NT2/D1 (cell line): ENCODE measurements around the gene ADAMTS20.

Experiments used
- SUZ12 ChIP-seq: IDR thresholded peaks from 2 replicates; pipeline ENCODE4 v1.6.1; 2011; ENCODE audit not compliant: insufficient read length, insufficient read depth; ENCODE audit errors: extremely low read depth
- ZNF274 ChIP-seq: IDR thresholded peaks from 2 replicates; pipeline ENCODE4 v1.6.1; 2011; ENCODE audit warnings: mild to moderate bottlenecking, low read depth, low read length

GRCh38 chr12:43434614-43435013 lies 117.4 kb downstream of the ADAMTS20 start:
- no peak for TF ChIP-seq ZNF274
- TF ChIP-seq SUZ12, result no peak
